HG02884 (cell line): ENCODE results near the gene ST7.
A peak's percentile ranks its signal among the peaks of the same experiment; 100 is the strongest.
"Not testable (repeated sequence)": the region's sequence is repeated elsewhere in the genome, so short reads cannot be mapped to it uniquely, and the experiment has no call there.

Experiments used
- ATAC-seq: cut with Tn5 transposase; IDR thresholded peaks from one replicate; pipeline ENCODE4 v1.9.1; 2021; ENCODE audit warnings: mild to moderate bottlenecking, moderate library complexity; ENCODE audit not compliant: unreplicated experiment

The ST7 gene

GRCh38 chr7:117021366-117021765 lies 68.1 kb downstream of the ST7 start:
- no peak for ATAC-seq

DNA sequence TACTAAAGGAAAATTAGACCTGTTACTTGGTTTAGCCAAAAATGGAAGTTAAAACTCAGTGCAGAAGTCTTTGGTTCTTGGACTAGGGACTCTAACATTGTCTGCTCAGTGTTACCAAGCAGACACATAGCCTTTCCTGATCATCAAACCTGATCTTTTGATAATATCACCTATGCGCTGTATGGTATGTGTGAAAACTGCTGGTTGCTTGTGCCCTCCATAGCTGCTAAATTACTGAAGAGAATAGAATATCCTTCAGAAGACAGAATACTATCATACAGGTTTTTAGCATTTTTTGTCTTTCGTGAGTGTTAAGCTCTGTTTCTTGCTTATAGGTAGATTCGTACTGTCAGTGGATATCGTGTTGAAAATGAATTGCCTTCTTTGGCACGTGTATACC lies 68.7 kb downstream of the ST7 start:
- ATAC-seq: no peak

DNA sequence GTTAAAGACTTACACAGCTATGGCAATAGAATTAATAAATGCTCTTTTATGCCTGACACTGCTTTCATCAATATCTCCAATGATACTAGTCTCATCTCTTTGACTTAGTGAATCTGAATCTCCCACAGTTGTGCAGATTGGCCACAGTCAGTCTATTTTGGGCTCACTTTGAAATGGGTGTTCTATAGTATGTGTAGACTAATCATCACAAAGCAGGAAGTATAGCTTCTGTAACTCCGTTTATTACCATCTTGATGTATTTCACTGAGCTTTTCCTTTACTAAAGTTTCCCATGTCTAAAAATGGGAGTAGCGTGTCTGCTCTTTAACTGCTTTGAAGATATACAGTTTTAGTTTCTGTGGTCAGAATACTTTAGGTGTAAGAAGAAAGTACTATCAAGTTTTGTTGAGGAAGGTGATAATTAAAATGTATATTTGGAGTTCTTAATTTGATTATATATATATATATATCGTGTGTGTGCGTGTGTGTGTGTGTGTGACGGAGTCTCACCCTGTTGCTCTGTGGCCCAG lies 70.1 kb downstream of the ST7 start:
- ATAC-seq: peak; percentile 71

GRCh38 chr7:117024811-117025210 lies 71.5 kb downstream of the ST7 start:
- no peak for ATAC-seq

- no peak for ATAC-seq
Observed at GRCh38 chr7:117025891-117026290, 72.6 kb downstream of the ST7 start.

GRCh38 chr7:117030346-117030745 lies 77.0 kb downstream of the ST7 start:
- ATAC-seq: not testable (repeated sequence)

DNA sequence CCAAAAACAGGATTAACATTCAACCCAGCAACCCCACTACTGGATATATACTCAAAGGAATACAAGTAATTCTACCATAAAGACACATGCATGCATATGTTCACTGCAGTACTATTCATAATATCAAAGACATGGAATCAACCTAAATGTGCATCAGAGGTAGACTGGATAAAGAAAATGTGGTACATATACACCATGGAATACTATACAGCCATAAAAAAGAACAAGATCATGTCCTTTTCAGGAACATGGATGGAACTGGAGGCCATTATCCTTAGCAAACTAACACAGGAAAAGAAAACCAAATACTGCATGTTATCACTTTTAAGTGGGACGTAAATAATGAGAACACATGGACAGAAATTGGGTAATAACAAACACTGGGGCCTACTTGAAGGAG lies 77.5 kb downstream of the ST7 start:
- not testable (repeated sequence) for ATAC-seq

DNA sequence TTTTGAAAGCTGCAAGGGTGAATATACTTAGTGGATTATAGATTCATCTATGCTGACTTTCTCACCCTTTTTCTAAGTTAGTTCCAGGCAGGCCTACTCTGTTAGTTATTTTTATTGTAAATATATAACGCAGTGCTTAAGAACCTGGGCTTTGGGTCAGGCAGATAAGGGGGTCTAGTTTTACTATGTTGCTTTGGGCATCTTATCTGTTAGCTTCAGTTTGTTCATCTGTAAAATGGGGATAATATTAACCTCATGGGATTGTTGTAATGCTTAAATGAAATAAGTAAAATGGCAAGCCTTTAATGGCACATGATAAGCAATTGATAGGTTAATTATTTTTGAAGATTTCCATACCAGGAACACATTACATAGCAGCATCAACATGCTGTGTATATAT lies 79.5 kb downstream of the ST7 start:
- ATAC-seq: no peak

DNA sequence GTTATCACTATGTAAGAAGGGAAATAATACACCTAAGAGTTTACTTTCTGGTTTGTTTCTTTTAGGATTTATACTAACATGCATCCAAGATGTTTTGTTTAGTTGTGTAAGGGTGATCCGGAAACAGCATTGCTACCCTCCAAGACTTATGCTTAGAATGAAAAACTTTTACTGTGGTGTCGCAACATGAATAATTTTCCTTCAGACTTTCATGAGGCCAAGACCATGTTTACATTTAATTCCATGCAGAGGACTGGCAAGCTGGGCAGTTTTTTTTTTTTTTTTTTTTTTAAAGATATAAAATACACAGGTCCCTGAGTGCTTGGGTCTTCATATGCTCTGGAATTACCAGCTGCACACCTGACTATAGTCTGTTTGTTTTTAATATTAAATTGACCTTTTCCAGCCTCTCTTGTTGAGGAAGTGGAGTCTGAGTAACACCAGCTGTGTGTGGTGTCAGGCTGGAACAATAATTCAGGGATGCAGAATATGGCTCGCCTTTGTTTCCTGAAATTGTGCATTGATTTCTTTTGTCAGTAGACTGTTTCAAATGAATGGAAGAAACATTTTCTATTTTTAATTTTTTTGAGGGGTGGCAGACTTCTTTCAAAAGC lies 81.7 kb downstream of the ST7 start:
- no peak for ATAC-seq

- no peak for ATAC-seq
Observed at GRCh38 chr7:117035465-117035862, 82.2 kb downstream of the ST7 start.

DNA sequence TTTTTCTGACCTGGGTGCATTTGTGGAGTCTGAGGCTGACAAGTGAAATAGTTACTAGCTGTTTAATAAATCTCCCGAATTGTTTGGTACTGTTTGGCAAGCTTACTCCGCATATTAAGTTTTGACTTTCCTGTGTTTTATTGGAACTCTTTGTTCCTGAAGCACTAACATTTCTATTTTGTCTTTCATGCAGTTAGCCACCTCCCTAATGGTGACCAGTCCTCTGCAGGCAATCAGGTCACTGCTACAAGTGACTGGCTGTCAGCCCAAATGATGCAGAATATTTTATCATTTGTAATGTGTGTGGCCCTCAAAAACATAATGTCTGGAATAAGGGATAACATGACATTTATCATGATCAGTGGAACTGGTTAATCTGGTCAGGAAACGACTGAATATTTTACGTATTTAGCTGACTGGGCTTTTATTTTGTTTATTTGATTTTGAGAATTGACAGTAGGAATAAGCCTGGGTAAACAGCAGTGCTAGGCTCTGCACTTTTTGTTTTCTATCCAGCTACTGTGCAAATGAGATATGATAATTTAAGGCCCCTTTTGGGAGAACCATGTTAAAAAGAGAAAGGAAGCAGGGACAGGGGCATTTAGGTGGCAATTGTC lies 82.9 kb downstream of the ST7 start:
- no peak for ATAC-seq

DNA sequence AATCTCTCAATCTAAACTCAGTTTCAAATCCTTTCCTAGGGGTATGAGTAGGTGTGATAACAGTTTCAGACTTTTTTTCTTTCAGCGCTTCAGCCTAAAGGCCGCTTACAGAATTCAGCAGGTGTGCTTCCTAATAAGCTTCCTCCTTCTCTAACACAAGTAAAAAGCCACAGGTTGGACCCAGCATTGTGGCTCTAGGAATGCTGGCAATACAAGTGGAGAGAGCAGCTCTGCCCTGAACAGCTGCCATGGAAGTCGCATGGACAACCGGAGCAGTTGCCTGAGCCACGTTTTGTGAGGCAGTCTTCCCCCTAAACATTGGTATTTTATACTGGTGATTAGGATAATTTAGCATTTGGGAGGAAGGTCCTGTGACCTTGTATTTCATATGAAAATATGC lies 83.5 kb downstream of the ST7 start:
- no peak for ATAC-seq

DNA sequence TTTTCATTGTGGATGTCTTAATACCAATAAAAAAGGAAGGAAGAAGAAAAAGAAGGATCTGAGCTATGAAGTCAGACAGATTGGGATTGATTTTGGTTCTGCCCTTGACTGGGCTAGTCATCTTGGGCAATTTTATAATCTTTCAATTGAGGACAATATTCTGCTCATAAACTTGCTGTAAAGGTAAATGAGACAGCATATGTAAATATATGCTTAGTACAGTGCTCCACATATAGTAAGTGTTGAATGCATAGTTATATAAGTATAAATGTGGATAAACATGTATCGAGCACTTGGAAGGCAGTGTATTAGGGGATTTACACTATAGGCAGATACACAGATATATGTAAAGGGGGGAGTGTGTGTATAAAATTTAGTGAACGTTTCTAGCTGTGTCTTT lies 85.1 kb downstream of the ST7 start:
- no peak for ATAC-seq

DNA sequence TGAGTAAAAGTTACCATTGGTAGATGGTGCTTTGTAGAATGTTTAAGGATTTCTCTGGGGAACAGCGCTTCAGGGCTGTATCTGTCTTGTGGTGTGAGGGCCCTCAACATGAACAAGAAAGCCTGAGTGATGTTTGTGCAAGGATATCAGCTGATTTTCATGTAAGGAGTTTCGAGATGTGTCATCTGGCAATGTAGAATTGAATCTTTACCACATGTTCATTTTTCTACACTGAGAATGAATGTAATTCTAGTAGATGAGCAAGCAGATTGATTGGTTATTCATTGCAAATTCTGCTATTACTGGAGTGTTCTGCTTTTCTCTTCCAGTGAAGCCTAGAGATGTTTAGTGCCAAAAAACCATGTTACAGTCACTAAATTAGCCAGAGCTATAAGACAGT lies 87.7 kb downstream of the ST7 start:
- peak; percentile 92 for ATAC-seq

DNA sequence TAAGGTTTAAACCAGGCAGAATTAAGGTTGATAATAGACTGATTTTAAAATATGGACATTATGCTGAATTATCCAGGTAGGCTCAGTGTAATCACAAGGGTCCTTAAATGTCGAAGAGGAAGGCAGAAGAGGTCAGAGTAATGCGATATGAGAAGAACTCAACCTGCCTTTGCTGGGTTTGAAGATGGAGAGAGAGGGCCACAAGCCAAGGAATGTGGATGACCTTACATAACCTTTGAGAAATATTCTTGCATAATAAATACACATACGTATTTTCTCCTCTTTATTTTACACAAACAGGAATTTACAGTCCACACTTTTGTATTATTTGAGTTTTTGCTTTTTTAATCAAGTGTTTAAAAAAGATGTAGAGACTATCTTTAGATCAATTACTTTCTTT lies 88.5 kb downstream of the ST7 start:
- no peak for ATAC-seq

- ATAC-seq: no peak
Observed at GRCh38 chr7:117043108-117043825, 90.0 kb downstream of the ST7 start.

- no peak for ATAC-seq
Observed at GRCh38 chr7:117044664-117045063, 91.4 kb downstream of the ST7 start.

- ATAC-seq: no peak
Observed at GRCh38 chr7:117045927-117046710, 92.8 kb downstream of the ST7 start.

DNA sequence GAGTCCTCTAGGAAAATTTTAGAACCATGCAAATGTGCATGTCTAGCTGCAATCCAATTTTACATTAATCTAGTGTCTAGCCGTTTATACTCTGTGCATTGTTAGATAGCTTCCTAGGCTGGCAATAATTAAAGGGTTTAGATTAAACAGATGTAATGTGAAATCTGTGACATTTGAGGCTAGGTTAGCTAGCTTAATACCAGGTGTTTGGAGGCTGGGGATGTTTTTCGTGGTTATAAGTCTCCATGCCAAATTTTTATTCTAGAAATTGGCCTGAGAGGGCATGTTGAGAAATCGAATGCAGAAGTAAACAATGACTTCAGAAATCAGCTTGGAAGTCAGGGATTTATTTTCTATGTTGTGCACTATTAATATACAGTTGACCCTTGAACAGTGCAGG lies 94.2 kb downstream of the ST7 start:
- no peak for ATAC-seq

DNA sequence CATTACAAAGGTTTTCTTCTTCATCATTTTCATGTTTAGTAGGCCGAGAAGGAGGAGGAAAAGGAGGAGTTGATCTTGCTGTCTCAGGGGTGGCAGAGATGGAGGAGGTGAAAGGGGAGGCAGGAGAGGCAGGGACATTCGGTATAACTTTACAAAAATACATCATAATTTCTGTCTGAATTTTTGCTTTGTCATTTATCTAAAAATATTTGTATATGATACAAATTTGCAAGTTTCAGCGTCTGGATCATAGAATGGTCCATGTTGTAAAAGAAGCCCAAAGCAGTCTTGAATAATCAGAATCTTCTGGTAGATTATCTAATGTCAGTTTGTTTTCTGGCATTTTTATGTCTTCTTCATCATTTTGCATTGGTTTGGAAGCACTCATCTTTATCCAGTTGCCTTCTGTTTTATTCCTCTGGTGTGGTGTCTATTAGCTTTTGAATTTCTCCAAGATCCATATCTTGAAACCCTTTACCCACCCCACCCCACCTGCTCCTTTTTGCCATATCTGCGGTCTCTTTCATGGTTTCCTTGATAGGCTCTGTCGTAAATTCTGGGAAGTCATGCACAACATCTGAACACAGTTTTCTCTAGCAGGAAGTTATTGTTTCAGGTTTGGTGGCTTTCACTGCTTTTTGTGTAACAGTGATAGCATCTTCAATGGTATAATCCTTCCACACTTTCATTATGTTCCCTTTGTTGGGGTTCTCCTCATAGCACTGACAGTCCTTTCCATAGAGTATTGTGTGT lies 95.0 kb downstream of the ST7 start:
- ATAC-seq: no peak

DNA sequence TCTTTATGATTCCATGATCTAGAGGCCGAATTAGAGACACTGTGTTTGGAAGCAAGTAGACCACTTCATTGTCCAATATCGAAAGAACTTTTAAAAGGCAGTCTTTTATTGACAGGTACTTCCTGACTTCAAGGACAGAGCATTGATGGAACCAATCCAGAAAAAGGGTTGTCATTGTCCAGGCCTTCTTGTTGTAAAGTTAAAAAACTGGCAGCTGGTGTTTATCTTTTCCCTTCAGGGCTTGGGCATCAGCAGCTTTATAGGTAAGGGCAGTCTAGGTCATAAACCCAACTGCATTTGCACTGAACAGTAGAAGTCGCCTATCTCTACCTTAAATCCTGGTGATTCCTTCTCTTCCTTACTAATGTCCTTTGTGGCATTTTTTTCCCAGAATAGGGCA lies 95.6 kb downstream of the ST7 start:
- ATAC-seq: no peak
